ENCODE results near the gene PEAK3. TPM values are rescaled to one million over a fixed set of nuclear protein-coding genes. Genes with fewer than 3 reads are reported as not detected.

The PEAK3 gene
- polyA plus RNA-seq, 1 of the 3 experiments (the other 2 are of a cell fraction) = not detected

- TF ChIP-seq NFIC (IDR thresholded peaks at IDR 0.05; ENCODE audit: borderline replicate concordance) (no peak), YY1 (IDR thresholded peaks at IDR 0.05; ENCODE audit: low read depth) (peak; percentile 72), MAX (IDR thresholded peaks at IDR 0.05; ENCODE audit: low read depth) (no peak), USF1 (IDR thresholded peaks at IDR 0.05; ENCODE audit: borderline replicate concordance, low read depth) (no peak), POLR2AphosphoS5 (IDR thresholded peaks at IDR 0.05; ENCODE audit: low read depth, low read length) (0 out of 2 replicates have a peak, but pooled peaks have one; percentile 35), GABPA (IDR thresholded peaks at IDR 0.05; ENCODE audit: low read depth) (no peak), MXI1 (IDR thresholded peaks at IDR 0.05; ENCODE audit: low read depth, low read length) (peak; percentile 44; the same call in 1 of the 2 replicates), GATA2 (CRISPR knock-in tag; IDR thresholded peaks at IDR 0.05) (no peak), ELF1 (IDR thresholded peaks at IDR 0.05) (no peak), SMC3 (IDR thresholded peaks at IDR 0.05; ENCODE audit: low read depth, low read length) (no peak), JUND (IDR thresholded peaks at IDR 0.05) (no peak), SIN3A (IDR thresholded peaks at IDR 0.05; ENCODE audit: borderline replicate concordance, low read depth, low read length) (no peak), RXRA (IDR thresholded peaks at IDR 0.05; ENCODE audit: borderline replicate concordance, low read depth) (no peak), CTCF (IDR thresholded peaks at IDR 0.05) (no peak), MEF2A (IDR thresholded peaks at IDR 0.05; ENCODE audit: borderline replicate concordance, low read depth) (no peak), REST (IDR thresholded peaks at IDR 0.05; ENCODE audit: low read depth, low read length) (no peak), FOSL2 (IDR thresholded peaks at IDR 0.05; ENCODE audit: borderline replicate concordance, low read depth) (no peak), TAF1 (IDR thresholded peaks at IDR 0.05; ENCODE audit: borderline replicate concordance, low read depth, low read length) (peak; percentile 51; the same call in 1 of the 2 replicates), RAD21 (IDR thresholded peaks at IDR 0.05; ENCODE audit: low read length) (no peak), CHD2 (IDR thresholded peaks at IDR 0.05; ENCODE audit: low read length, partially characterized antibody) (no peak), RCOR1 (IDR thresholded peaks at IDR 0.05; ENCODE audit: low read length) (no peak), FOXJ3 (CRISPR knock-in tag; IDR thresholded peaks at IDR 0.05) (no peak), FOXM1 (IDR thresholded peaks at IDR 0.05; ENCODE audit: low read depth) (no peak), EZH2phosphoT487 (IDR thresholded peaks at IDR 0.05; ENCODE audit: borderline replicate concordance, low read depth) (no peak)
These were observed 11.3 kb downstream of the PEAK3 start (continued) for GRCh38 chr19:2270423-2271233.

All from SK-N-SH (cell line).